NCI-H2196 (cell line): Measurements from ENCODE around the gene TMEM131L.
"Not testable (repeated sequence)": the region's sequence is repeated elsewhere in the genome, so short reads cannot be mapped to it uniquely, and the experiment has no call there.

Source experiments
- DNase-seq: peaks from one replicate; lab custom pipeline; 2025; ENCODE audit not compliant: unreplicated experiment; lab: John Stamatoyannopoulos, UW

TMEM131L gene

DNA sequence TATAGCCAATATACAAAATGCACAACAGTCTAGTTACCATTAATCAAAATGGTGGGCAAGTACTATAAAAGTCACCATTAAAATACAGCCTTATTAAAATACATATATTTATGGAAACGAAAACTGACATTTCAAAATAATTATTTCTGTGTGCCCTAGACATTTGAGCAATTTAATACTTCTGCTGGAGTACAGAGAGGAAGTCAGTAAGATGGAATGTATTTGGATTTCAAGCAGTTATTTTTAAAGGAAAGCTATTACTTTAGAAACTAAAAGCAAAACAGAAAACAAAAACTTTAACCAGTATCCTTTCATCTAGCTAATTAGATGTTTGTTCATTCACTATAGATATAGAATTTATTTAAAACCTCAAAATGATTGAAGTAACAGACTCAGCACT is 180.1 kb downstream of the TMEM131L start:
- no peak for DNase-seq

DNA sequence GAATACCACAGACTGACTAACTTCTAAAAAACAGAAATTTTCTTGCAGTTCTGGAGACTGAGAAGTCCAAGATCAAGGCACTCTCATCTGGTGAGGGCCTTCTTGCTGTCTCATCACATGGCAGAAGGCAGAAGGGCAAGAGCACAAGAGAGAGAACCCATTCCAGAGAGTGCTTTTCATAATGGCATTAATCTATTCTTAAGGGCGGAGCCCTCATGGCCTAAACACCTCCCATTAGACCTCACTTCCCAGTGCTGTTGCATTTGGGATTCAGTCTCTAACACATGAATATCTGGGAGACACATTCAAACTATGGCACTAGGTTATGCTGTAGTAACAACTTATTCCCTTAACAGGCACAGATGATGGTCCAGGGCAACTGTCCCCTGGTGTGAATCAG is 180.8 kb downstream of the TMEM131L start:
- DNase-seq, result no peak

DNA sequence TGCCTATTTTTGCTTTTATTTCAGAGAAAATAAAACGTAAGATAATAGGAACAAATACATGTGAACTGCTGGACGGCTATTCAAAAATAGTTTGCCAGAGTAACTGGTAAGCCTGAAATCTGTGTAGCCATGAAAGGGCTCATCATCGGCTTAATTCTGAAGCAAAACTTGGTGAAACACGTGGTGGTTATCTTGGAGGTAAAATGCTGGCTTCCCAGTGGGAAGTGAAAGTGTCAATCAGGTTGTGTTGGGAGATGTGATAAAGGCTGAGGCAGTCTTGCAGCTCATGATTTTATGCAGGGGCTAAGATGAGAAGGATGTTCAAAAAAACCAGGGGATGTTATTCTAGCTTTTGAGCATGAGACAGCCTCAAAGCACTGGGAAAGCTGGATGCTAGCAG is 181.8 kb downstream of the TMEM131L start:
- DNase-seq, result no peak

DNA sequence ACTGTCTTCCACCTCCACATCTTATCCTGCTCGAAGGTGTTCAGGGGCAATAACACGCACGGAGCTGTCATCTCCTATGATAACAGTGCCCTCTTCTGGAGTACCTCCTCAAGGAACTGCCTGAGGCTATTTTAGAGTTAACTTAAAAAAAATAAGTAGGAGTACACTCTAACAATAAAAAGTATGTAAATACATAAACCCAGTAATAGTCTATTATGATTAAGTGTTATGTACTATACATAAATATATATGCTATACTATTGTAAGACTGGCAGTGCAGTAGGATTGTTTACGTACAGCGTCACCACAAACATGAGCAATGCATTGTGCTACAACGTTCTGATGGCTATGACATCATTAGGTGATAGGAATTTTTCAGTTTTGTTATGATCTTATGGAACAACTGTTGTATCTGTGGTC is 183.4 kb downstream of the TMEM131L start:
- DNase-seq, result no peak

DNA sequence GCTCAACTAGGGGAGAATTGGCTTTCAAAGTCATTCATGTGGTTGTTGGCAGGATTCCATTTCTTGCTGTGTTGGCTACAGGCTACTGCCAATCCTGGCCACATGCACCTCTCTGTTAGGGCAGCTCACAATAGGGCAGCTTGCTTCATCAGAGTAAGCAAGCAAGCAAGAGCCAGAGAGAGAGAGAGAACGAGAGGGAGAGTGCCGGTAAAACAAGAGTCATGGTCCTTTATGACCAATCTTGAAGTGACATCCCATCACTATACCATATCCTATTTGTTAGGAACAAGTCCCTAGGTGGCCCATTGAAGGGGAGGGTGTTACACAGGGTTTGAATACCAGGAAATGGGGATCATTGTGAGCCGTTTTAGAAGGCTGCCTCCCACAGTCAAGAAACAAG is 185.0 kb downstream of the TMEM131L start:
- DNase-seq, result no peak

DNA sequence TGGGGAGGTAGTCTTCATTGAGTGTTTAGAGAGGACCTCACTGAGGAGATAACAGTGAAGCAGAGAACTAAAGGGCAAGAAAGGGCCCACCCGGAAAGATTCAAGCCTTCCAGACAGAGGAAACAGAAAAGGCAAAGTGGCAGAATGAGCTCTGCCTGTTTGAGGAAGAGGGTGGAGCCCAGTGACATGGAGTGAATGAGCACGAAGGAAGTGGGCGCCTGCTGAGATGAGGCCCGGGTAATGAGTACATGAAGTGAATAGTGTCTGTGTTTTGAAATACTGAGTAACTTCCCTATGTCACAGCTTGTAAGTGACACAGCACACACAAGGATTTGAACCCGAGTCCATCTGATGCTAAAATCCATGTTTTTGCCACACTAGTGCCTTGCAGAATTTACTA is 185.4 kb downstream of the TMEM131L start:
- DNase-seq, result no peak

DNA sequence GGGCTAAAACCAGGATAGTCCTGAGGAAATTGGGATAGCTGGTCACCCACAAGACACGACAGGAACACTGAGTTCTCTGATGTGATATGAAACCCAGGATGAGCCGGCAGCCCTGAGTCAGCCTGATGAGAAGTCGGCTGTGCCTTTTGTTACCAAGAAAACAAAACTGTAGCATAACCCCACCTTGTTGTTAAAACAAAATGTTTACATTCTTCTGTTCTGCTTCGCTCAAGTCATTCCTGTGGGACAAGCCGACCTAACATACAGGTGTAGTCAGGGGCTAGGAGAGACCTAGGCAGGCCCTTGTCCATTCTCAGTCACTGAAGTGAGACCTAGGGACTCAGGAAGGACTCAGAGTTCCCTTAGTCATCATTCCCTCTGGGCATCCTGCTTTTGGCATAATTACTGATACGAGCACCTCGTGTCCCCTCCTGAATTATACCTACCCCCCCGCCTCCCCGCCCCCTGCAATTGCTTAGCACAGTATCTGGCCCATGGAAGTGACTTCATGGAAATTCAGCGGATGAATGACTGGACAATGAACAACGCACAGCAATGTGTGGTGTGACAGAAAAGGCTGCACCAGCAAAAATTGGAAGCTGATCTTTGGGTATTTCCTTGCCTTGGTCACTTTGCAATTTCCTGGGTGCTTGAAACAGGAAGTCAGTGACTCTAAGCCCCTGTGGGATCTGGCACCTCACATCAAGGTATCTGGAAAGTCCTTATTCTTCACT is 186.1 kb downstream of the TMEM131L start:
- no peak for DNase-seq

DNA sequence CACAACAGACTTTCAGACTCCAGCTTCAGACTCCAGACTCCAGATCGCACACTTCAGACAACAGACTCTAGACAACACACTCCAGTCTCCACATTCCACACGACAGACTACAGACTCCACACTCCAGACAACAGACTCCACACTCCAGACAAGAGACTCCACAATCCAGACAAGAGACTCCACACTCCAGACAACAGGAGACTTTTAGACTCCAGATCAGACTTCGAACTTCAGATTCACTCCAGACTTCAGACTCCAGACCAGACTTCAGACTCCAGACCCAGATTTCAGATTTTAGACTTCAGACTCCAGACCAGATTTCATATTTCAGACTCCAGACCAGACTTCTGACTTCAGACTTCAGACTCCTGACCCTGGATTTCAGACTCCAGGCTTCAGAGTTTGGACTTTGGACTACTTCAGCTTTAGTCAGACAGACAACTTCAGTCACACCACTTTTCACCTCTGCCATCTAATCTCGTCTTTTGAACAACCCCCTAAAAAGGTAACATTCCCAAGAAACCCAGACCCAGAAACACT is 188.9 kb downstream of the TMEM131L start:
- no peak for DNase-seq

DNA sequence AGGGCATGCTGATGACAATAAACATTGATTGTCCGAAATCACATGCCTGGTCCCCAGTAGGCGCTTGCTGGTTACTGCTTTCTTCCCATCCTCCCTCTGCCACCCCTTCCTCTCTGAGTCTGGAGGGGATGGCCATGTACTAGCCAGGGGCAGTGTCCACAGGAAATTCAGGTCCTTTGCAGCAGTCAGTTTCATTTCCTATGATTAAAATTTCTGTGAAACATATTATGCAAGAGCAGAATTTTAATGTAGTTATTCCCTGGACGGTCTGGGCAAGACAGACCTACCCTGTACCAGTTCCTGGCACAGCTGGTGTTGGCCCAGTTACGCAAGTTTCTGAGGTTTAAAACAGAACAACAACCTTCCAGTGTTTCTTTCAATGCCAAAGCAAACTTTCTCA is 189.8 kb downstream of the TMEM131L start:
- DNase-seq, result no peak

DNA sequence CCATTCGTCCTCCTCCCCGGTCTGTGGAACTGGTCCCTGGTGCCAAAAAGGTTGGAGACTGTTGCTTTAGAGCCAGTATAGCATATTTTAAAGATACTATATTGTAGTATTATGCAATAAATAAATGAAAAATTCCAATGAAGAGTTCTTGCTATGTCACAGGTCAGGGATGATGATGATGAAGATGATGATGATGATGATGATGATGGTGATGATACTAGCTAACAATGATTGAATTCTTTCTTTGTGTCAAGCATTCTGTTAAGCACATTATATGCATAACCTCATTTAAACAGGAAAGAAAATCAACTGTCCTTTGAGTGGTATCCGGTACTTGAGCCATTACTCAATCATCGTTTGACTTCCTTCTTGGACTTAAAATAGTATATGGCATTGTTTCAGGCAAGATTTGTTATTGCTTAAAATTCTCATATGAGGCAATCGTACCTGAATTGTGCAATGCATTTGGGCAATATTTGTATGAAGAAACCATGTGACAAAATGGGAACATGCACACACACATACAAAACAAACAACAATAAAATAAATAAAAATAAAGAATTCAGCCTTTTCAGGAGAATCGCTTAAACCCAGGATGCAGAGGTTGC is 195.2 kb downstream of the TMEM131L start:
- DNase-seq, result no peak

DNA sequence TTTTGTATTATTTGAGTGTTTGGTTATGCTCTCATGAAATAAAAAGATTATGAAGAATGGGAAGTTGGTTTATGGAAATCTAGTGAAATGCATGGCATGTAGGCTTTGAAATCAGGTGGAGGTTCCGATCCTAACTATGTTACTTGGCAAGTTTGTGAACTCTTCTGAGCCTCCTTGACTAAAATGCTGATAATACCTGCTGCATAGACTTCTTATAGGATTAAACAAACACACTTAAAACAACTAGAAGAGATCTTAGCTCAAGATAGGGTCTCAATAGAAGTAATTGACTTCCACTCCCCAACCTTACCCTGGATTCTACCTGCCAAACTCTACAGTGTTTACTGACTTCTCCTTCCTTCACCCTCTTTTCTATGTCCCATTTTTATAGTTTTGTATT is 195.7 kb downstream of the TMEM131L start:
- no peak for DNase-seq

DNA sequence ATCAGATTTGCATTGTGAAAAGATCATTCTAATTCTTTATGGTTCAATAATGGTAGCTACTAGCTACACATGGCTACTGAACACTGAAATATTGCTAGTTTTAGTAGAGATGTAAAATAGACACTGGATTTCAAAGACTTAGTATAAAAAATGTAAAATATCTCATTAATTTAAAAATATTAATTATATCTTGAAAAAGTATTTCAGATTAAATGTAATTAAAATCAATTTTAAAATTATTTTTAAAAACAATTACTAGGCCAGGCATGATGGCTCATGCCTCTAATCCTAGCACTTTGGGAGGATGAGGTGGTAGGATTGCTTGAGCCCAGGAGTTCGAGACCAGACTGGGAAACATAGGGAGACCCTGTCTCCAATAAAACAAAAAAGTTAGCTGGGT is 197.5 kb downstream of the TMEM131L start:
- no peak for DNase-seq

DNA sequence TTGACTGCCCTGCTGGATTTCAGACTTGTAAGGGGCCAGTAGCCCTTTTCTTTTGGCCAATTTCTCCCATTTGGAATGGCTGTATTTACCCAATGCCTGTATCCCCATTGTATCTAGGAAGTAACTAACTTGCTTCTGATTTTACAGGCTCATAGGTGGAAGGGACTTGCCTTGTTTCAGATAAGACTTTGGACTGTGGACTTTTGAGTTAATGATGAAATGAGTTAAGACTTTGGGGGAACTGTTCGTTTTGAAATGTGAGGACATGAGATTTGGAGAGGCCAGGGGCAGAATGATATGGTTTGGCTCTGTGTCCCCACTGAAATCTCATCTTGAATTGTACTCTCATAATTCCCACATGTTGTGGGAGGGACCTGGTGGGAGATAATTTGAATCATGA is 200.3 kb downstream of the TMEM131L start:
- not testable (repeated sequence) for DNase-seq

DNA sequence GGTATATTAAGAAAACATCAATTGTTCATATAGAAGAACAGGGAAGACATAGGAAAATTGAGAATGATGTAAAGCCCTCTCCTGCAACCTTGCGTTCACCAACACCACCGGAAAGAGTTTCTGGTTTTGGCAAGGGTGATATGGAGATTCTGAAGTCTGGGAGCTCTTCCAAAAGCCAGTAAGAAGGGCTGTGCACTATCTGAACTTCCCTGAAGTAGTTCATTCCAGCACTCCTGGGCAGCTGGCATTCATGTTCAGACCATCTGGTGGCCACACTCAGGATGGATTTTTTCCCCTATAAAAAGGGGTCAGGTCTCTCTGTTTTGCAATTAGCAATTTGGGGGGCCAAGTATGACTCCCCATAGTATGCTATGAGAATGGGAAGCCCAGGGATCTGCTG is 202.5 kb downstream of the TMEM131L start:
- no peak for DNase-seq

DNA sequence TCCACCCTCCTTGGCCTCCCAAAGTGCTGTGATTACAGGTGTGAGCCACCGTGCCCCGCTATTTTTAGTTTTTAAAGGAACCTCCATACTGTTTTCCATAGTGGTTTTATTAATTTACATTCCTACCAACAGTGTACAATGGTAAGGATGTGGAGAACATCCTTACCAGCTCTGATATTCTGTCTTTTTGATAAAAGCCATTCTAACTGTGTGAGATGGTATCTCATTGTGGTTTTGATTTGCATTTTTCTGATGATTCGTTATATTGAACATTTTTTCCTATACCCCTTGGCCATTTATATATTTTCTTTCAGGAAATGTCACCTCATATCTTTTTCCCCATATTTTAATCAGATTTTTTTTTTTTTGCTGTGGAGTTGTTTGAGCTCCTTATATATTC is 203.7 kb downstream of the TMEM131L start:
- DNase-seq, result no peak

DNA sequence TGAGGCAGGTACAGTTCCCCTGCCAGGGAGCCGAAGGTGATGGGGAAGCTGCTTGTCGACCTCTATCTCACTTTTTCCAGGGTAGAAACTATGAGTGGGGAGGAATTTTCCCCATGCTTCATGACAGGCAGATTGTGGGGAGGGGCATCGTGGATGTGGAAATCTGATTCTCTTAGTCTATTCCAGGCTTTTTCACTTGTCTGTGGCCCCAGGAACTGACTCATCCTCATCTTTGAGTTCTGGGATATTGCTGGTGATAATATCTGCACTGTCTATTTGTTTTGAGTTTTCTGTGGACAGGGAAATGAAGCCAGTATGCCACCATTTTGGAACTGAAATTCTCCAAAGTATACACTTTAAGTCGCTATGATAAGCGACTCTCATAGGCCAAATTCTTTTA is 210.3 kb downstream of the TMEM131L start:
- no peak for DNase-seq

DNA sequence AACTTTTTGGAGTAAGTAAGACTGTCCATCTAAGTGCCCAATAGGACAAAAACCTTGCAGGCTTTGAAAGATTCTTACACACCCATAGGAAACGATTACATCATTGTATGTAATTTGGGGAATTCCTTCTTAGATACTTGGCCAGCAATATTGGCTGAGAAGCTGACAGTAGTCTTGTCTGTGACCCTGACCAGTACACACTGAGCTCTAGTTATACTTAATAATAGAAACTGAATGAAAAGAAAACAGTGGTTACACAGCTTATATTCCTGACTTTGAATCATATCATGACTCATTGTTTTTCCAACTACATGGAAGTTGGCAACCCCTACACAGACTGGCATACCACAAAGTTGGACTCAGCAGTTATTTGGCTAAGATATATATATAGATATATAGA is 210.8 kb downstream of the TMEM131L start:
- DNase-seq, result no peak

DNA sequence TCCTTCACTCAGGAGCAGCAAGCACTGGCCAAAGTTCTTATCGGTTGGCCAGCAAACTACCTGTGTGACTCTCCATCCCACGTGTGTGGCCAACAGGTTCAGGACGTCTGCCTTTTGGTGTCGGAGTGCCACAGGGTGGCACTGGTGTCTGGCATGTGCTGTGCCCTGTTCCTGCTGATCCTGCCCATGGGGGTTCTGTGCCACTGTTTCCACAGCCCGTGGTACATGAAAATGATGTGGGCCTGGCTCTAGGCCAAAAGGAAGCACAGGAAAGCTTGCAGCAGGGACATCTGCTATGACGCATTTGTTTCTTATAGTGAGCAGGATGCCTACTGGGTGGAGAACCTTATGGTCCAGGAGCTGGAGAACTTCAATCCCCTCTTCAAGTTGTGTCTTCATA is 213.3 kb downstream of the TMEM131L start:
- no peak for DNase-seq

DNA sequence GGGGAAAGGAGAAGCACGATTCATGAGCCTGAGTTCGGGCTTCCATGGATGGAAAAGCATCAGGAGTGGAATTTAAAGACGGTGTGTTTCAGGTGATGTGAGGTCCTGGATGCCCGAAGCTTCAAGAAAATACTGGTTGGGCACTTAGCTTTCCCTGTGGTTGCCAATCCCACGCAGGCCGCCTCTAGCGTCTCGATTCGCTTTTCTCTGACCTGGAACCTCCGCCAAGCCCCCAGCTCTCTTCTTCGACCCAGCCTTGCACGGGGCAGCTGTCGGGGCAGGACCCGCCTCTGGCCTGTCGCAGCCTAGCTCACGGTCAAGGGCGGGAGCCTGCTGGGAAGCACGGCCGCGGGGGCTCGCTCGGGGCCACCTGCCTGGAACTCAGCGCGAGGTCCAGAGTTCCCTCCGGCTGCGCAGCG is 217.6 kb downstream of the TMEM131L start:
- no peak for DNase-seq

DNA sequence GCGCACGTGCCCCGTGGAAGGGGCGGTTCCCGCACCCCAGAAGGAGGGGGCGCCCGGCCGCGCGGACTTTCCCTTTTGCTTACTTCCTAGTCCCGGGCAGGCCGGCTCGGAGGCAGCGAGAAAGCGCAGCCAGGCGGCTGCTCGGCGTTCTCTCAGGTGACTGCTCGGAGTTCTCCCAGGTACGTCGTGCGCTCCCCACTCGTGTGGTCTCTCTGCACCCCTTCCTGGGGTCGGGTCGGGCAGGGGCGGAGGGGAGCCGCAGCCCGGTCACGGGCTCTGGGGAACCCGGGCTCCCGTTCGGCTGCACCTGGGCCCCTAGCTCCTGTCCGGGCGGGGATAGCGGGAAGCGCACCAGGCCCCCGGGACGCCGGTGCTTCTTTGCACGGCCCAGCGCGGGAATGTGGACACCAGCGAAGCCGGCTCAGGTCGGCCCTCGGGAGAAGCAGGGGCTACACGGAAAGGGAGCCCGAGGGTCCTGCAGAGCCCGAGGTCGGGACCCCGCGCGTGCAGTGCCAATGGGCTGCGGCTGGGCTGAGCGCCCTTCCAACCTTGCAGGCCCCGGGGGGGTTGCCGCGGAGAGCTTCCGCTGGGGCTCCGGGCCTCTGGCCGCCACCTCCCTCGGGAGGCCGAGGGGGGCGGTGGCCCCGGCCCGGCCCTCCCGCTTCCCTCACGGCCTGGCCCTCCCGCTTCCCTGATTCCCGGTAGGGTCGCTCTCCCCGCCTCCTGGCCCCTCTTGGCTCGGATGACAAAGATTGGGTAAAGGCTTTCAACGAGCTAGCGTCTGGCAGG is 218.2 kb downstream of the TMEM131L start, which contains the start of gene TLR2:
Gene TLR2 (plus strand): TSS at position 99 of the 789 bp plus-strand sequence. CDS start 18,628 bp downstream, outside the sequence.
- peak; percentile 1 for DNase-seq

DNA sequence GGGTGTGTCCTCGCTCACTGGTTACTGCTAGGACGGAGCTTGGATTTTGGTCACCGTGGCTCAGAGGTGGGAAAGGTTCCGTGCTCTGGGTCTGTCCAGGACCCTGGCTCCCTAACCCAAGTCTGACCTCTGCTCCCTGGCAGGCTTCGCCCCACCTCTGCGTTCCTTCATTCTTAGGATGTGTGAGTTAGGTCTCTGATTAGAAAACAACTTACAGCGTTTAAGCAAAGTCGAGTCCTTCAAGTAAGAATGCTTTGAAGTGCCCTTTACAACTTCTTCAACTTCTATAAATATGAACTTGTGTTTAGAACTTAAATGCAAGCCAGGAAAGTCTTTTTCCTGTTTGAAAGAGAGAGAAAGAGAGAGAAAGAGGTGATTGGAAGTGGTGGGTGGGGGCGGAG is 218.8 kb downstream of the TMEM131L start:
- no peak for DNase-seq
